HG02870 (cell line): ENCODE measurements around the gene PGPEP1.

ENCODE experiments used
- ATAC-seq: cut with Tn5 transposase; IDR thresholded peaks from one replicate; pipeline ENCODE4 v1.9.1; 2021; ENCODE audit warnings: mild to moderate bottlenecking, moderate library complexity; ENCODE audit not compliant: unreplicated experiment

Gene PGPEP1

DNA sequence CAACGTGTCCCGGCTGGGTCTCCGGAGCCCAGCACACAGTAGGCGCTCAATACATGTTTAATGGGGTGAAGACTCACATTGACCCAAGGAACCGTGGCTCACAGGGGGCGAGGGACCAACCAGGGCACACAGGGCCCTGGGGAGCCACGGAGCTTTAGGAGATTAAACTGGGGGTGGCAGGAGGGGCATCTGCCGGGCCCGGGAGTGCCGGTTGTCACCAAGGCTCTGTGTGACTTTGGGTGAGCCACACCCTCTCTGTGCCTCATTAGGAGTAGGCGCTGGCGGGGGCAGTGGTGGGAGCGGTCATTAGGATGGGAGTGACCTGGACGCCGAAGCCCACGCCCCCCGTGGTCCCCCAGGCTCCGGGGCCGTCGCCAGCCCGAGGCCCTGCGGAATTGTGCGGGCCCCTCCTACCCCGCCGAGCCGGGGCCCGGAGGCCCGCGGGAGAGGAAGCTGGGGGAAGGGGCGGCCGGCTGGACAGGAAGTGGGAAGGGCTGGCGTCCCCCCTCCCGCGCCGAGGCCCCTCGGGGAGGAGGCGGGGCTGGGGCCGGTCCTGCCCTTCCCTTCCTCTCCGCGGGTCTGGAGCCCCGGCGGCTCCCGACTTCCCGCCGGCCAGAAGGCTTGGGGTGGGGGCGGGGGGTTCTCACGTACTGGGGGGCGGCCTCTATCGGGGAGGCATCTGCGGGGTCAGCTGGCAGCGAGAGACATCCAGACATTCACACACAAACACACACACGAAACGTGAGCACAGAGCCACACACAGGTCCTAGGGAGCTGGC, 77.0 kb downstream of the PGPEP1 start:
- ATAC-seq, result no peak

DNA sequence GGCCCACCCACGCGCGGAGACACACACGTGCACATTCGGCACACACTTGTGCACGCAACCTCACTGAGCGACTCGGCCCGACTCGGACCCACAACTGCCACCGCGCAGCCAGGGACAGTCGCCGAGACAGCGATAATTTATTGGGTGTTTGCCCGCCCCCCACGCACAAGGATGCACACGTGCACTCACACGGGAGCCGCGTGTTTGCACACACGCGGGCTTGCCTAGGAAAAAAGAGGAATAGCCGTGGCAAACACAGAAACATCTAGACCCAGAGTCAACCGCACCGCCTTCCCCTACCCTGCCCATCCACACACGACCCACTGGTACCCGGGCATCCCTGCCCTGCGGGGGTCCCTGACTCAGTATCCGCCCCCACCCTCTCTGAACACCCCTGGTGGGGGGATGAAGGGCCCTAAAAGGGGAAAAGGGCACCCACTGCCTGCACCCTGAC, 77.7 kb downstream of the PGPEP1 start:
- no peak for ATAC-seq

DNA sequence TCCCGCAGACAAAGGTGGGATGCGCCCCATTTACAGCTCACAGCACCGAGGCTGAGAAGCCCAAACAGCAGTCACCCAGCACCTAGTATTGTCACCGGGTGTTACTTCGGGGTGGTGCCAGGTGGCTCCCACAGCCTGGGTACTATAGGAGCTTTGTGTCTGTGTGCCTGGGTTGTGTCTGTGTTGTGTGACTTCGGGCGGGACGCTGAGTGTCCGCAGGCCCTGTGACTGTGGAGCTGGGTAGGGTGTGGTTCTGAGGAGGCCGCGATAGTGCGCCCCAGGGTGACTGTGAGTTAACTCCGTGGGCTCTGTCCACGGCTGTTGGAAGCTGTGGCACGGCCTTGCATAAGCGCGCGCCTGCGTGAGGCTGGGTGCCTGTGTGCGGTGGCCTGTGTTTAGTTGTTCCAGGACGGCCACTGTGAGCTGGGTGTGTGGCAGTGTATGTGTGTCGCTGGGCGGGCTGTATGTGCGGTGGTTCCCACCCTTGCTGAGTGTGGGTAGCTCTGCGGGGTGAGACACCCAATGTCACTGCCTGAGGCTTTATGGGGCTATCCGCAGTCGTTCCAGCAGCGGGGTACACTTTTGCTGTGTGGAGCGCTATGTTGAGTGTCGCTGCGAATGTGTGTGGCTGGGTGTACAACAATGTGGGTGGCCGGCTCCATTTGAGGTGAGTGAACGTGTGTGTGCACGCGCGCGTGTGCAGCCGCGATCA, 78.2 kb downstream of the PGPEP1 start:
- no peak for ATAC-seq

GRCh38 chr19:18419195-18419698, 78.8 kb downstream of the PGPEP1 start, which contains the start of gene SSBP4:
SSBP4 (plus strand) TSS chr19:18419398; CDS start chr19:18419649, 251 bp downstream.
- no peak for ATAC-seq
